Measurements from ENCODE around the gene CLIP4.
A peak's percentile ranks its signal among the peaks of the same experiment; 100 is the strongest.

DNA sequence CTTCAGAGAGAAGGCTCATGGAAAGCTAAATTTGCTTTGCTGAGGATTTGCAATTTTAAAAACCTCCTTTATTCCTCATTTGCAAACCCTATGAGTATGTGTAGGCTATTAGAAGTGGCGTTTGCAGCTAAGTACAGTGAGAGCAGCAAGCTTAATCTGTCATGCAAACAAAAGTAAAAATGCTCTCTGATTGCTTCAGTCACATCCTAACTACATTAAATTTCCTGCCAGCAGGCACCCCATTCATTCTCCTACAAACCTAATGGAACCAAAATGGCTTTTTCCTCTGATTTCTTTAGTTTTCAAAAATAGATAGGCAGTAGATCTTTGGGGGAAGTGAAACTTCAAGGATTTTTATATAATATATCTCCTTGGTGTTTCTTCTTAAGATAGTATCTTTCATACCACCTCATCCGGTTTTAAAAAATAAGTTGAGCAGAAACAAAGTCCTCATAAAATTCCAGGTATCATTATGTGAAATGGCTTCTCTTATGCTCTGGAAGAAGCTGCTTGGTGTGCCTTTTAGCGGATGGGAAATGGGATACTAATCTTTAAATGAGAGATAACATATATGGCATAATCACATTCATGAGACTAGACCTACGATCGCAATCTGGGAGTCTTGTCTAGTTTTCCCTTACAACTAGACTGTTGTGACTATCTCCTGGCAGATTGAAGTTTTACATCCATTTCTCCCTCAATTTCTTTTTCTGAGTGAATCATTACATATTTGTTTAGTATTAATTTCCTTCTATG, 49.1 kb downstream of the CLIP4 start:
- TF ChIP-seq GATA2 (IDR thresholded peaks at IDR 0.05; ENCODE audit: low read depth, low read length) = peak; percentile 44; the same call in 1 of the 2 replicates
- peak; percentile 73 for TF ChIP-seq GATA3 (IDR thresholded peaks at IDR 0.05; ENCODE audit: low read depth, low read length)

All from SH-SY5Y (cell line).